Epithelial cell of proximal tubule (primary cell): ENCODE data around the gene RASGRP3. TPM values are rescaled to one million over a fixed set of nuclear protein-coding genes. Genes with fewer than 3 reads are reported as not detected.
"Not testable (repeated sequence)": the region's sequence is repeated elsewhere in the genome, so short reads cannot be mapped to it uniquely, and the experiment has no call there.

Experiments
- DNase-seq: peaks from one replicate; pipeline ENCODE4 v3.0.0-alpha.2; 2011; ENCODE audit warnings: low read depth
- H3K4me3 ChIP-seq: 2 replicates; pipeline ENCODE4 v1.5.1; 2011; ENCODE audit warnings: low read depth, mild to moderate bottlenecking, low read length
- CTCF ChIP-seq: conservative IDR thresholded peaks from 2 replicates; pipeline ENCODE4 v1.5.1; 2012; ENCODE audit warnings: low read depth, mild to moderate bottlenecking, low read length
- total RNA-seq: library from RNA; depleted of rRNA; stranded (reverse); fragments of >200 nt; gene quantifications from 2 replicates; pipeline ENCODE4 v1.2.3, GENCODE V29; 2015

Gene RASGRP3
- total RNA-seq, 1 donor from 2014 or later: 1.1 TPM

GRCh38 chr2:33453905-33454479 is 22.5 kb upstream of the RASGRP3 start:
- no peak for TF ChIP-seq CTCF
- no peak for DNase-seq
- H3K4me3 ChIP-seq: no peak overlapping the region

- no peak for DNase-seq
- H3K4me3 ChIP-seq: no peak overlapping the region
- no peak for TF ChIP-seq CTCF
Measured at GRCh38 chr2:33457556-33458247, 18.7 kb upstream of the RASGRP3 start.

- TF ChIP-seq CTCF: no peak
- DNase-seq: no peak
- no peak overlapping the region for H3K4me3 ChIP-seq
Measured at GRCh38 chr2:33458248-33458819, 18.1 kb upstream of the RASGRP3 start.

GRCh38 chr2:33459745-33460144 is 16.7 kb upstream of the RASGRP3 start:
- DNase-seq: no peak
- no peak for TF ChIP-seq CTCF
- no peak overlapping the region for H3K4me3 ChIP-seq

GRCh38 chr2:33462512-33462911 is 13.9 kb upstream of the RASGRP3 start:
- DNase-seq, H3K4me3 ChIP-seq: not testable (repeated sequence)

GRCh38 chr2:33467413-33467812 is 9.0 kb upstream of the RASGRP3 start:
- H3K4me3 ChIP-seq: no peak overlapping the region
- DNase-seq: no peak
- TF ChIP-seq CTCF: no peak

- no peak overlapping the region for H3K4me3 ChIP-seq
- DNase-seq: no peak
- TF ChIP-seq CTCF: no peak
Measured at GRCh38 chr2:33469238-33469637, 7.2 kb upstream of the RASGRP3 start.
